Fibroblast of the aortic adventitia (primary cell): Measurements from ENCODE around the gene MCM3AP. TPM values are rescaled to one million over a fixed set of nuclear protein-coding genes. Genes with fewer than 3 reads are reported as not detected.

Experiments used
- DNase-seq: peaks from one replicate; pipeline ENCODE4 v3.0.0-alpha.2; 2010; ENCODE audit warnings: low read depth
- H3K4me3 ChIP-seq: 2 replicates; pipeline ENCODE4 v1.5.1; 2011; ENCODE audit warnings: low read depth, mild to moderate bottlenecking, control low read depth, low read length, moderate library complexity
- total RNA-seq: library from RNA; depleted of rRNA; stranded (reverse); fragments of >200 nt; gene quantifications from 2 replicates; pipeline ENCODE4 v1.2.3, GENCODE V29; 2012; ENCODE audit warnings: low replicate concordance
- TF ChIP-seq, protein P1 (sequence below): IDR thresholded peaks from 2 replicates; pipeline ENCODE4 v1.5.1; 2011; ENCODE audit warnings: mild to moderate bottlenecking, low read length, control low read depth, inconsistent platforms; ENCODE audit not compliant: insufficient read depth

MCM3AP gene
- total RNA-seq, 1 donor: 66.4 TPM

DNA sequence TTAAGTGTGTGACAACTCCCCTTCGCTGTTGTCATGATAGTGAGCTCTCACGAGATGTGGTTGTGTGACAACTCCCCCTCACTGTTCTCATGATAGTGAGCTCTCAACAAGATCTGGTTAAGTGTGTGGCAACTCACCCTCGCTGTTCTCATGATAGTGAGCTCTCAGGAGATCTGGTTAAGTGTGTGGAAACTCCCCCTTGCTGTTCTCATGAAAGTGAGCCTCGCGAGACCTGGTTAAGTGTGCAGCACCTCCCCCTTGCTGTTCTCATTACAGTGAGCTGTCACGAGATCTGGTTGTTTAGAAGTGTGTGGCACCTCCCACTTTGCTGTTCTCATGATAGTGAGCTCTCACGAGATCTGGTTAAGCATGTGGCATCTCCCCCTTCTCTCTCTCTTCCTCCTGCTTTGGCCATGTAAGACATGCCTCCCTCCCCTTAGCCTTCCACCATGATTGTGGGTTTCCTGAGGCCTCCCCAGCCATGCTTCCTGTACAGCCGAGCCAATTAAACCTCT, 31.7 kb downstream of the MCM3AP start:
- no peak overlapping the region for H3K4me3 ChIP-seq
- TF ChIP-seq, protein P1, sequence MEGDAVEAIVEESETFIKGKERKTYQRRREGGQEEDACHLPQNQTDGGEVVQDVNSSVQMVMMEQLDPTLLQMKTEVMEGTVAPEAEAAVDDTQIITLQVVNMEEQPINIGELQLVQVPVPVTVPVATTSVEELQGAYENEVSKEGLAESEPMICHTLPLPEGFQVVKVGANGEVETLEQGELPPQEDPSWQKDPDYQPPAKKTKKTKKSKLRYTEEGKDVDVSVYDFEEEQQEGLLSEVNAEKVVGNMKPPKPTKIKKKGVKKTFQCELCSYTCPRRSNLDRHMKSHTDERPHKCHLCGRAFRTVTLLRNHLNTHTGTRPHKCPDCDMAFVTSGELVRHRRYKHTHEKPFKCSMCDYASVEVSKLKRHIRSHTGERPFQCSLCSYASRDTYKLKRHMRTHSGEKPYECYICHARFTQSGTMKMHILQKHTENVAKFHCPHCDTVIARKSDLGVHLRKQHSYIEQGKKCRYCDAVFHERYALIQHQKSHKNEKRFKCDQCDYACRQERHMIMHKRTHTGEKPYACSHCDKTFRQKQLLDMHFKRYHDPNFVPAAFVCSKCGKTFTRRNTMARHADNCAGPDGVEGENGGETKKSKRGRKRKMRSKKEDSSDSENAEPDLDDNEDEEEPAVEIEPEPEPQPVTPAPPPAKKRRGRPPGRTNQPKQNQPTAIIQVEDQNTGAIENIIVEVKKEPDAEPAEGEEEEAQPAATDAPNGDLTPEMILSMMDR: no peak
- no peak for DNase-seq

DNA sequence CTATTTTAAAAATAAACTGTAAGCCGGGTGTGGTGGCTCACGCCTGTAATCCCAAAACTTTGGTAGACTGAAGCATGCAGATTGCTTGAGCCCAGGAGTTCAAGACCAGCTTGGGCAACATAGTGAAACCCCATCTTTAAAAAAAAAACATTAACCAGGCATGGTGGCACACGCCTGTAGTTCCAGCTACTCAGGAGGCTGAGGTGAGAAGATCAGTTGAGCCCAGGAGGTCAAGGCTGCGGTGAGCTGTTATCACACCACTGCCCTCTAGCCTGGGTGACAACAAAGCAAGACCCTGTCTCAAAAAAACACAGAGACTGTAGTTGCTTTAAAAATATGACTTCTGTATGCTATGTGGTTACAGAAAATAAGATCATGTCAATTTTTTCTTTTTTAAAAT, 32.6 kb downstream of the MCM3AP start:
- TF ChIP-seq, protein P1: no peak
- no peak for DNase-seq
- H3K4me3 ChIP-seq: no peak overlapping the region

DNA sequence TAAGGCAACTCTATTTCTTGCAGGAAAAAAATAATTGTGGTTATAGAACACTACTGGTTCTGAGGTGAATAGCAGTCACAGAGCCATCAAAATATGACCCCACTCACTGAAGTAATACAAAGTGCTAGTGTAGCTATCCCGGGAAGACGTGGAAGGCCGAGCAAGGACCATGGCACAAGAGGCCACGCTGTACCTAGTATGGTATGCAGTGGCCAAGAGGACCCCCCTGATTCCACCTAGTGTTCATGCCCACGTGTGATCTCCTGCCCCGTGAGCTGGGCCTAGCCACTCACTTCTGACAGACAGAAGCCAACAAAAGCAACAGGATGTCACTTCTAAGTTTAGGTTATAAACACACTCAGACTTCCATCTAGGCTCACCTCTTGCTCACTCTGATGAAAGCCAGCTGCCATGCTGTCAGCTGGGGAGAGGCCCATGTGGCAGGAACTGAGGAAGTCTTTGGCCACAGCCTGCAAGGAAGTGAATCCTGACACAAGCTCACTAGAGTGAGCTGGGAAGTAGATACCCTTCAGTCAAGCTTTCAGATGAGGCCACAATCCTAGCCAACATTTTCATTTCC, 35.2 kb downstream of the MCM3AP start:
- H3K4me3 ChIP-seq: no peak overlapping the region
- TF ChIP-seq, protein P1: no peak
- DNase-seq: no peak

DNA sequence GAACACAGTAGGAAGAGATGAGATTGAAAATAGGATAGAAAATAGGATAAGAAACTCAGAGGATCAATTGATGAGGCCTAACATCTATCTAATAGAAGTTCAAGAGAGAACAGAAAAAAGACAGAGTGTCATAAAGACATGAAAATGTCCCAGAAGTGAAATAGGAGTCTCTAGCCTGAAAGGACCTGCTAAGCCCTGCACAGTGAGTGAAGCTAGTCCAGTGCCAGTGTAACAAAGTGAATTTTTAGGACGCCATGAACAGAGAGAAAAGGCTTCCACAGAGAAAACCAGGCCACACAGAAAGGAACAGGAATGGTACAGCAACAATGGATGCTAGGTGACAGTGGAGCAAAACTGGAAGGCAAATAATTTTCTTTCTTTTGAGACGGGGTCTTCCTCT, 36.6 kb downstream of the MCM3AP start:
- no peak for DNase-seq
- TF ChIP-seq, protein P1: no peak
- H3K4me3 ChIP-seq: no peak overlapping the region

DNA sequence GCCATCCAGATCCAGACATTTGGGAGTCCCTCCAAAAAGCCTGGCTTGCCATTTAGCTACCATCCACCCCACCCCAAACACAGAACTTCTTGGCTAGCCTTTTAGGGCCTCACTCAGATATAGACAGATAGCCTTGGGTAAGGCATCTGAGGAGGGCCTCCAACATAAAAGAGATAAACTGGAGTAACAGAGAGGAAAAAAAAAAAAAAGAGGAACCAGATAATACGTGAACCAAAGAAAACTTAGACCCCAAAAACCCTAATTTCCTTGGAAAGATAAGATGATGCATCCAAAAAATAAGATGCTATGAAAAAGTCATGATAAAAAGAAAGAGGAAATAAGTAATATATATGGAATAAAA, 37.0 kb downstream of the MCM3AP start:
- no peak overlapping the region for H3K4me3 ChIP-seq
- TF ChIP-seq, protein P1: no peak
- DNase-seq: no peak

DNA sequence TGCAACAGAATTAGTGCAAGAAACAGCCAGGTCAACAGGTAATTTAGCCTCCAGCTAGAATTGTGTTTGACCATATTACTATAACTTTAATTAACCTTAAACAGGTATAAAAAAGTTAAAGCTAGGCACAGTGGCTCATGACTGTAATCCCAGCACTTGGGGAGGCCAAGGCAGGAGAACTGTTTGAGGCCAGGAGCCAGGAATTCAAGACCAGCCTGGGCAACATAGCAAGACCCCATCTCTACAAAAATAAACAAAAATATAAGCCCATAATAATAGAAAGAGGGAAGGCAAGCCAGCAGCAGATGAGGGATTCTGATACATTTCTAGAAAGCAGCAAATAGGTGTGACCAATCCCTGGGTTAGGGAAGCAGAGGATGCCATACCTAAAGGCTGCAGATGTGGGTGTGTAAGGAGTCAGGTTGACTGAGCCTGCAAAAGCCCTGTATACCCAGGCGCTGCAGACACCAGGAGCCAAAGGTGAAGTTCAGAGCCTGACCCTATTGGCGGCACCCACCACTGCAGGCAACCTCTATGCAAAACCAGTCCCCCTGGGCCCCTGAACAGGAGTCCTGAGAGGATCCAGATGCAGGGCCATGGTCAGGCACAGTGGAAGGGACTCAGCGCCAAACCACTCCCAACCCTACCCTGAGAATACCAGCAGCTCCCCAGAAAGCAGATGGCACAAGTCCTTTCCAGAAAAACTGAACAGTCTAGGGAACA, 37.6 kb downstream of the MCM3AP start:
- no peak for DNase-seq
- TF ChIP-seq, protein P1: no peak

More for the DNA sequence above, 37.6 kb downstream of the MCM3AP start:
- H3K4me3 ChIP-seq: no peak overlapping the region
